Coronary artery (tissue), 2 donors: ENCODE measurements around the gene SPATS2L.

Source experiments
- DNase-seq: peaks from one replicate; pipeline ENCODE4 v3.0.0-alpha.2; 2017; ENCODE audit warnings: low spot score
- H3K27ac ChIP-seq, 2 donors: fragments of 200-600 bp; sonication (generic); one replicate each; pipeline ENCODE4 v1.5.1; 2016 to 2019
- H3K4me3 ChIP-seq: fragments of 200-600 bp; sonication (generic); 2 replicates; pipeline ENCODE4 v1.5.1; 2016; ENCODE audit warnings: mild to moderate bottlenecking, moderate library complexity
- CTCF ChIP-seq: fragments of 200-600 bp; sonication (generic); IDR thresholded peaks from one replicate; pipeline ENCODE4 v1.5.1; 2019; ENCODE audit warnings: antibody characterized with exemption

The SPATS2L gene

GRCh38 chr2:200320344-200320743 lies 13.9 kb downstream of the SPATS2L start:
- no peak for TF ChIP-seq CTCF
- no peak for DNase-seq
- Histone ChIP-seq H3K27ac (peak overlapping the region in 1 of 2 donors; percentile 51), H3K4me3 (no peak overlapping the region)

- Histone ChIP-seq H3K4me3 (no peak overlapping the region), H3K27ac (no peak overlapping the region)
- DNase-seq: no peak
- TF ChIP-seq CTCF: no peak
Measured at GRCh38 chr2:200320991-200321390, 14.5 kb downstream of the SPATS2L start.

GRCh38 chr2:200321780-200322534 lies 15.5 kb downstream of the SPATS2L start:
- no peak for DNase-seq
- no peak overlapping the region for H3K4me3 ChIP-seq
- H3K27ac ChIP-seq: no peak overlapping the region
- no peak for TF ChIP-seq CTCF

GRCh38 chr2:200322607-200323006 lies 16.1 kb downstream of the SPATS2L start:
- DNase-seq: no peak
- no peak for TF ChIP-seq CTCF
- H3K4me3 ChIP-seq: no peak overlapping the region
- H3K27ac ChIP-seq: no peak overlapping the region

GRCh38 chr2:200324362-200324761 lies 17.9 kb downstream of the SPATS2L start:
- TF ChIP-seq CTCF: no peak
- DNase-seq: no peak
- no peak overlapping the region for H3K27ac ChIP-seq
- no peak overlapping the region for H3K4me3 ChIP-seq

- Histone ChIP-seq H3K27ac (no peak overlapping the region), H3K4me3 (no peak overlapping the region)
- no peak for DNase-seq
- no peak for TF ChIP-seq CTCF
Measured at GRCh38 chr2:200329384-200329783, 22.9 kb downstream of the SPATS2L start.

- H3K4me3 ChIP-seq: no peak overlapping the region
- TF ChIP-seq CTCF: no peak
- no peak for DNase-seq
- H3K27ac ChIP-seq: no peak overlapping the region
Measured at GRCh38 chr2:200329798-200330197, 23.3 kb downstream of the SPATS2L start.
